ENCODE results near the gene CEP128. TPM values are rescaled to one million over a fixed set of nuclear protein-coding genes. Genes with fewer than 3 reads are reported as not detected.
A peak's percentile ranks its signal among the peaks of the same experiment; 100 is the strongest.

The CEP128 gene
- total RNA-seq, 4 donors from 2014 or later: 1.9 to 9.7 (median 4.0) TPM

DNA sequence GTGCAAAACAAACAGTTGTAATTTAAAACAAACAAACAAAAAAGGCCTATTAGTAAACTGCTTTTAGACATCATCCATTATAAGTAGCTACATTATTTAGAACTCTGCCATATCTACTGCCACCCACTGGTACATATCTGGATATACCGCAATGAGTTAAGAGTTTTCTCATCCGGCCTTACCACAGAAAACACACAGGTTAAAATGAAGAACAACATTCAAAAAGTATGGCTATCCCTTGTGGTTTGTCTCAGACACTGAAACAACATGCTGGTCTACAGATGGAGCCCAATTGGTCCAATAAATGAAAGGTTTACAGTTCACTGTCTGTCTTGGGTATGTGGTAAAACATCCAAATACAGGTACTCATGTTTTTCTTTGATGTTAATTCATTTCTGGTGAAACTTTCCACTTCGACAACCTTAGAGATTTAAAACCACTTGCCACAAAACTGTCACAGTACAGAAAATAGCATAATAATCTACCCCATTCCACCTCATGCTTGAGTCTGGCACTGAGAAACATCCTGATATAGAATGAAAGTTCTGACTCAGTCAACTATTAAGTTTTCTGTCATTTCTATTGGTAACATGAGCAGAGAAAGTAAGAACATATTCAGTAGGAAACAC, 354.3 kb downstream of the CEP128 start:
- Histone ChIP-seq H3K36me3 (no peaks in the 10 kb centered on the region), H3K4me3 (no peak overlapping the region), H3K27ac (no peak overlapping the region), H3K4me1 (peaks cover 0 to 5% (median 0%) of the 10 kb centered on the region in 4 donors), H3K27me3 (no peaks in the 10 kb centered on the region), H3K9me3 (peaks cover 0 to 3% of the 10 kb centered on the region in 2 donors)
- peak; percentile 17 to 39 (median 34) for TF ChIP-seq CTCF (IDR thresholded peaks at IDR 0.05)
- TF ChIP-seq EP300 (IDR thresholded peaks at IDR 0.05; ENCODE audit: low read depth): no peak
- in situ Hi-C loops (cut with MboI; ENCODE audit: low pct_ligation_motif_present in 1 of 4, low pct_unique_long_range_greater_than_20kb in 1 of 4, low sequenced_read_pairs in 3 of 4) (no loop called here), intact Hi-C loops (cut with DNase I; ENCODE audit: low total_unique reads) (no loop called here)
- DNase-seq: no peak
- 44 to 74% methylated on average over 3 of the region's 3 CpGs for WGBS, 2 donors (ENCODE audit: low coverage in 1 of 2)

GRCh38 chr14:80586131-80586530, 355.4 kb downstream of the CEP128 start:
- Histone ChIP-seq H3K9me3 (peaks cover 0 to 3% of the 10 kb centered on the region in 2 donors), H3K36me3 (no peaks in the 10 kb centered on the region), H3K4me3 (no peak overlapping the region), H3K27ac (no peak overlapping the region), H3K27me3 (no peaks in the 10 kb centered on the region), H3K4me1 (peaks cover 0 to 5% (median 0%) of the 10 kb centered on the region in 4 donors)
- WGBS, 2 donors (ENCODE audit: low coverage in 1 of 2): 67% methylated on average over 1 of the region's 1 CpG; no CpG with 5 or more reads in 1 of the 2 donors
- intact Hi-C loops (cut with DNase I; ENCODE audit: low total_unique reads): no loop called here
- TF ChIP-seq EP300 (IDR thresholded peaks at IDR 0.05; ENCODE audit: low read depth) (no peak), POLR2A (IDR thresholded peaks at IDR 0.05) (no peak), POLR2AphosphoS5 (IDR thresholded peaks at IDR 0.05) (no peak), CTCF (IDR thresholded peaks at IDR 0.05) (no peak)
- DNase-seq: no peak
- in situ Hi-C loops (cut with MboI; ENCODE audit: low pct_ligation_motif_present in 1 of 4, low pct_unique_long_range_greater_than_20kb in 1 of 4, low sequenced_read_pairs in 3 of 4): no loop called here

DNA sequence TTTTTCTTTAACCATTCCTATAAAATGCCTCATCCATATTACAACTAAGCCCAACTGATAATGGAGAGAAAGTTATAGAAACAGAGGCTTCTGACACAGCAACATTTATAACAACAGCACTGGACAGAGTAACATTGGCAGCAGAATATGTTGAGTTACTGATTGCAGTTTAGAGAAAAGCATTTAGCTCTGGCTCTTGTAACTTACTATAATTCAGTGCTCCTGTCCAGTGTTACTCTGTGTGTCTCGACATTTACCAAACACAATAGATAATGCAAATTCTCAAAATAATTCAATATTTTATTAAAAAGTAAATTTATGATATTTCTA, 356.1 kb downstream of the CEP128 start:
- 81 to 88% methylated on average over 1 of the region's 1 CpG for WGBS, 2 donors (ENCODE audit: low coverage in 1 of 2)

GRCh38 chr14:80584744-80585505, 356.6 kb downstream of the CEP128 start:
- no peak overlapping the region for H3K4me3 ChIP-seq
- TF ChIP-seq EP300 (IDR thresholded peaks at IDR 0.05; ENCODE audit: low read depth) (no peak), CTCF (IDR thresholded peaks at IDR 0.05) (no peak), POLR2AphosphoS5 (IDR thresholded peaks at IDR 0.05) (no peak), POLR2A (IDR thresholded peaks at IDR 0.05) (no peak)
- no peaks in the 10 kb centered on the region for H3K27me3 ChIP-seq
- DNase-seq: no peak
- in situ Hi-C loops (cut with MboI; ENCODE audit: low pct_ligation_motif_present in 1 of 4, low pct_unique_long_range_greater_than_20kb in 1 of 4, low sequenced_read_pairs in 3 of 4) (no loop called here), intact Hi-C loops (cut with DNase I; ENCODE audit: low total_unique reads) (no loop called here)
- H3K27ac ChIP-seq: no peak overlapping the region
- WGBS, 2 donors (ENCODE audit: low coverage in 1 of 2): 39 to 43% methylated on average over 2 of the region's 2 CpGs
- no peaks in the 10 kb centered on the region for H3K9me3 ChIP-seq
- no peaks in the 10 kb centered on the region for H3K36me3 ChIP-seq
- peaks cover 0 to 5% (median 0%) of the 10 kb centered on the region in 4 donors for H3K4me1 ChIP-seq

More for the DNA sequence above, 356.1 kb downstream of the CEP128 start:
- in situ Hi-C loops (cut with MboI; ENCODE audit: low pct_ligation_motif_present in 1 of 4, low pct_unique_long_range_greater_than_20kb in 1 of 4, low sequenced_read_pairs in 3 of 4): no loop called here
- H3K9me3 ChIP-seq: no peaks in the 10 kb centered on the region
- no peaks in the 10 kb centered on the region for H3K27me3 ChIP-seq
- no peak for TF ChIP-seq CTCF (IDR thresholded peaks at IDR 0.05)
- H3K27ac ChIP-seq: no peak overlapping the region
- peaks cover 0 to 5% (median 0%) of the 10 kb centered on the region in 4 donors for H3K4me1 ChIP-seq
- no peak overlapping the region for H3K4me3 ChIP-seq
- no peaks in the 10 kb centered on the region for H3K36me3 ChIP-seq
- DNase-seq: no peak
- intact Hi-C loops (cut with DNase I; ENCODE audit: low total_unique reads): no loop called here

All from transverse colon (tissue), 4 donors.